Muscle layer of colon (tissue), 2 donors: ENCODE results near the gene BORCS6.

ENCODE experiments used
- H3K27ac ChIP-seq: one replicate; pipeline ENCODE4 v1.7.0; 2013; ENCODE audit warnings: low read depth, mild to moderate bottlenecking, low read length, moderate library complexity
- H3K27me3 ChIP-seq, 2 donors: one replicate each; pipeline ENCODE4 v1.7.0; 2013; ENCODE audit warnings: low read length in 2 of 2, mild to moderate bottlenecking in 2 of 2; ENCODE audit not compliant: insufficient read depth in 2 of 2, control insufficient read depth in 1 of 2
- H3K36me3 ChIP-seq: one replicate; pipeline ENCODE4 v1.7.0; 2013; ENCODE audit warnings: mild to moderate bottlenecking, low read length; ENCODE audit not compliant: insufficient read depth
- H3K4me1 ChIP-seq: one replicate; pipeline ENCODE4 v1.7.0; 2013; ENCODE audit warnings: mild to moderate bottlenecking, low read length; ENCODE audit not compliant: insufficient read depth
- H3K4me3 ChIP-seq, 2 donors: one replicate each; pipeline ENCODE4 v1.7.0; 2013; ENCODE audit warnings: low read length in 2 of 2, low read depth in 1 of 2, mild to moderate bottlenecking in 1 of 2, moderate library complexity in 1 of 2
- H3K9ac ChIP-seq: one replicate; pipeline ENCODE4 v1.7.0; 2013; ENCODE audit warnings: low read length
- H3K9me3 ChIP-seq: one replicate; pipeline ENCODE4 v1.7.0; 2013; ENCODE audit warnings: mild to moderate bottlenecking, low read length
- donor health status: abdominal sarcoma.
- donor health status: Adenocarcinoma of cecum.

Gene BORCS6

GRCh38 chr17:8162997-8163977, 26.7 kb downstream of the BORCS6 start:
- H3K27ac ChIP-seq, result peak overlapping the region; percentile 96
- no peaks in the 10 kb centered on the region for H3K9me3 ChIP-seq

GRCh38 chr17:8162233-8162996, 27.6 kb downstream of the BORCS6 start, which contains the start of gene VAMP2:
Gene VAMP2 (minus strand): TSS chr17:8162948. CDS start chr17:8162879, 69 bp downstream.
- Histone ChIP-seq H3K9me3 (no peaks in the 10 kb centered on the region), H3K27ac (peak within 1 kb of the TSS; percentile 96), H3K36me3 (peaks cover 24% of the 10 kb centered on the region), H3K4me1 (peaks cover 44% of the 10 kb centered on the region), H3K9ac (peak within 1 kb of the TSS; percentile 95), H3K4me3 (peak within 1 kb of the TSS; percentile 82 to 99), H3K27me3 (no peaks in the 10 kb centered on the region)

More at GRCh38 chr17:8162997-8163977, 26.7 kb downstream of the BORCS6 start:
- Histone ChIP-seq H3K4me1 (peaks cover 41% of the 10 kb centered on the region), H3K27me3 (no peaks in the 10 kb centered on the region), H3K4me3 (peak overlapping the region; percentile 59 to 73), H3K9ac (peak overlapping the region; percentile 68), H3K36me3 (peaks cover 24% of the 10 kb centered on the region)

GRCh38 chr17:8161289-8162232, 28.4 kb downstream of the BORCS6 start:
- no peaks in the 10 kb centered on the region for H3K27me3 ChIP-seq
- peak overlapping the region; percentile 93 for H3K27ac ChIP-seq
- peak overlapping the region; percentile 82 to 99 for H3K4me3 ChIP-seq
- H3K9me3 ChIP-seq, result no peaks in the 10 kb centered on the region
- peaks cover 50% of the 10 kb centered on the region for H3K4me1 ChIP-seq
- peaks cover 24% of the 10 kb centered on the region for H3K36me3 ChIP-seq
- H3K9ac ChIP-seq, result peak overlapping the region; percentile 95

GRCh38 chr17:8160741-8161221, 29.2 kb downstream of the BORCS6 start:
- Histone ChIP-seq H3K27ac (peak overlapping the region; percentile 93), H3K4me3 (peak overlapping the region in 1 of 2 donors; percentile 82), H3K27me3 (no peaks in the 10 kb centered on the region), H3K9me3 (no peaks in the 10 kb centered on the region), H3K36me3 (peaks cover 24% of the 10 kb centered on the region), H3K9ac (peak overlapping the region; percentile 95), H3K4me1 (peaks cover 50% of the 10 kb centered on the region)

- peaks cover 50% of the 10 kb centered on the region for H3K4me1 ChIP-seq
- H3K9ac ChIP-seq, result no peak overlapping the region
- H3K27ac ChIP-seq, result no peak overlapping the region
Measured at GRCh38 chr17:8160224-8160577, 29.8 kb downstream of the BORCS6 start.

GRCh38 chr17:8159459-8160223, 30.3 kb downstream of the BORCS6 start:
- Histone ChIP-seq H3K36me3 (peaks cover 24% of the 10 kb centered on the region), H3K27me3 (no peaks in the 10 kb centered on the region), H3K9ac (no peak overlapping the region), H3K9me3 (no peaks in the 10 kb centered on the region), H3K4me1 (peaks cover 47% of the 10 kb centered on the region), H3K27ac (peak overlapping the region; percentile 3), H3K4me3 (no peak overlapping the region)

More at GRCh38 chr17:8160224-8160577, 29.8 kb downstream of the BORCS6 start:
- Histone ChIP-seq H3K36me3 (peaks cover 24% of the 10 kb centered on the region), H3K4me3 (no peak overlapping the region), H3K9me3 (no peaks in the 10 kb centered on the region), H3K27me3 (no peaks in the 10 kb centered on the region)

- H3K36me3 ChIP-seq, result peaks cover 24% of the 10 kb centered on the region
- peaks cover 41% of the 10 kb centered on the region for H3K4me1 ChIP-seq
- no peaks in the 10 kb centered on the region for H3K9me3 ChIP-seq
- no peaks in the 10 kb centered on the region for H3K27me3 ChIP-seq
- no peak overlapping the region for H3K27ac ChIP-seq
- no peak overlapping the region for H3K4me3 ChIP-seq
- H3K9ac ChIP-seq, result no peak overlapping the region
Measured at GRCh38 chr17:8159032-8159400, 31.0 kb downstream of the BORCS6 start.

- Histone ChIP-seq H3K4me3 (peak overlapping the region in 1 of 2 donors; percentile 33), H3K27ac (peak overlapping the region; percentile 89), H3K4me1 (peaks cover 41% of the 10 kb centered on the region), H3K9ac (no peak overlapping the region), H3K36me3 (peaks cover 25% of the 10 kb centered on the region), H3K27me3 (no peaks in the 10 kb centered on the region), H3K9me3 (no peaks in the 10 kb centered on the region)
Measured at GRCh38 chr17:8158267-8159031, 31.5 kb downstream of the BORCS6 start.

- H3K4me3 ChIP-seq, result peak overlapping the region; percentile 81 to 100
- H3K9me3 ChIP-seq, result no peaks in the 10 kb centered on the region
- H3K9ac ChIP-seq, result peak overlapping the region; percentile 100
- H3K36me3 ChIP-seq, result peaks cover 30% of the 10 kb centered on the region
- H3K27ac ChIP-seq, result peak overlapping the region; percentile 99
- no peaks in the 10 kb centered on the region for H3K27me3 ChIP-seq
- peaks cover 44% of the 10 kb centered on the region for H3K4me1 ChIP-seq
Measured at GRCh38 chr17:8156246-8156992, 33.6 kb downstream of the BORCS6 start.
